ENCODE data around the gene TAF15. TPM values are rescaled to one million over a fixed set of nuclear protein-coding genes. Genes with fewer than 3 reads are reported as not detected.

The TAF15 gene
- total RNA-seq, 2 experiments from 2014 or later: 114 to 119 TPM

- ChIA-PET POLR2A (no interaction called here), CTCF (no interaction called here)
- H3K9me3 ChIP-seq (ENCODE audit: control insufficient read depth in 1 of 2, insufficient read depth in 1 of 2, low read length in 2 of 2): no peaks in the 10 kb centered on the region
- DNase-seq (no peak), ATAC-seq (ENCODE audit: poor library complexity) (no peak)
- no peak overlapping the region for H3K27ac ChIP-seq (ENCODE audit: low read depth in 1 of 2, low read length in 2 of 2)
- peaks cover 62% of the 10 kb centered on the region for H3K36me3 ChIP-seq (ENCODE audit: insufficient read depth, low read length)
- no peak overlapping the region for H3K4me3 ChIP-seq (ENCODE audit: low read length)
- H3K27me3 ChIP-seq (ENCODE audit: control insufficient read depth in 1 of 2, insufficient read depth in 2 of 2, low read length in 2 of 2): no peaks in the 10 kb centered on the region
- no peak for TF ChIP-seq CTCF (IDR thresholded peaks at IDR 0.05)
- intact Hi-C loops (cut with DNase I, micrococcal nuclease): loop anchor here in 1 of 2 experiments (5.0 to 10.0 kb wide), 3 partner anchors 95 to 648 kb away; partner anchors contain the start of gene LYZL6
- Mint-ChIP-seq H3K36me3 (ENCODE audit: low read depth) (peaks cover 81% of the 10 kb centered on the region), H3K27me3 (no peaks in the 10 kb centered on the region), H3K4me3 (no peak overlapping the region), H3K9me3 (no peaks in the 10 kb centered on the region), H3K4me1 (ENCODE audit: low read depth) (peaks cover 16% of the 10 kb centered on the region), H3K27ac (no peak overlapping the region)
- no peaks in the 10 kb centered on the region for H3K4me1 ChIP-seq (ENCODE audit: insufficient read depth, low read length)
Measured at GRCh38 chr17:35847006-35847405, 37.7 kb downstream of the TAF15 start.

GRCh38 chr17:35847633-35848373 is 38.5 kb downstream of the TAF15 start:
- peaks cover 16% of the 10 kb centered on the region for H3K4me1 Mint-ChIP-seq (ENCODE audit: low read depth)
- H3K4me3 Mint-ChIP-seq: no peak overlapping the region
- ChIA-PET CTCF (interaction anchor here (1.1 to 1.4 kb wide), 2 partner anchors 23 to 83 kb away, joined by 3 to 4 read pairs; no protein-coding TSS in a partner anchor), POLR2A (interaction anchor here (1.3 kb wide), 1 partner anchor 84 kb away, joined by 3 read pairs; no protein-coding TSS in a partner anchor)
- Histone ChIP-seq H3K27ac (ENCODE audit: low read depth in 1 of 2, low read length in 2 of 2) (no peak overlapping the region), H3K9me3 (ENCODE audit: control insufficient read depth in 1 of 2, insufficient read depth in 1 of 2, low read length in 2 of 2) (no peaks in the 10 kb centered on the region), H3K4me3 (ENCODE audit: low read length) (no peak overlapping the region), H3K27me3 (ENCODE audit: control insufficient read depth in 1 of 2, insufficient read depth in 2 of 2, low read length in 2 of 2) (no peaks in the 10 kb centered on the region), H3K36me3 (ENCODE audit: insufficient read depth, low read length) (peaks cover 58% of the 10 kb centered on the region), H3K4me1 (ENCODE audit: insufficient read depth, low read length) (no peaks in the 10 kb centered on the region)
- intact Hi-C loops (cut with DNase I, micrococcal nuclease): loop anchor here in 1 of 2 experiments (5.0 to 10.0 kb wide), 3 partner anchors 94 to 647 kb away; partner anchors contain the start of gene LYZL6
- ATAC-seq (ENCODE audit: poor library complexity) (no peak), DNase-seq (no peak)
- H3K36me3 Mint-ChIP-seq (ENCODE audit: low read depth): peaks cover 75% of the 10 kb centered on the region
- peak overlapping the region; percentile 28 for H3K27ac Mint-ChIP-seq
- no peaks in the 10 kb centered on the region for H3K27me3 Mint-ChIP-seq
- TF ChIP-seq CTCF (IDR thresholded peaks at IDR 0.05): no peak
- no peaks in the 10 kb centered on the region for H3K9me3 Mint-ChIP-seq

GRCh38 chr17:35849469-35850348 is 40.4 kb downstream of the TAF15 start:
- Mint-ChIP-seq H3K4me3 (no peak overlapping the region), H3K27ac (peak overlapping the region; percentile 9), H3K9me3 (no peaks in the 10 kb centered on the region), H3K36me3 (ENCODE audit: low read depth) (peaks cover 61% of the 10 kb centered on the region), H3K27me3 (no peaks in the 10 kb centered on the region), H3K4me1 (ENCODE audit: low read depth) (peaks cover 16% of the 10 kb centered on the region)
- peaks cover 42% of the 10 kb centered on the region for H3K36me3 ChIP-seq (ENCODE audit: insufficient read depth, low read length)
- DNase-seq (peak in 13 of 14 experiments; percentile 14 to 80 (median 35)), ATAC-seq (ENCODE audit: poor library complexity) (peak; percentile 51)
- intact Hi-C loops (cut with DNase I, micrococcal nuclease): loop anchor here in 1 of 2 experiments (5.0 to 10.0 kb wide), 4 partner anchors 93 to 645 kb away; partner anchors contain the start of gene LYZL6
- no peaks in the 10 kb centered on the region for H3K4me1 ChIP-seq (ENCODE audit: insufficient read depth, low read length)
- ChIA-PET POLR2A (interaction anchor here (0.7 to 1.1 kb wide), 3 partner anchors 11 to 57 kb away, joined by 3 to 4 read pairs (median 3); no protein-coding TSS in a partner anchor), CTCF (interaction anchor here (0.9 to 1.1 kb wide), 2 partner anchors 85 to 86 kb away, joined by 3 to 4 read pairs; no protein-coding TSS in a partner anchor)
- H3K27me3 ChIP-seq (ENCODE audit: control insufficient read depth in 1 of 2, insufficient read depth in 2 of 2, low read length in 2 of 2): no peaks in the 10 kb centered on the region
- peak; percentile 83 for TF ChIP-seq CTCF (IDR thresholded peaks at IDR 0.05)
- H3K4me3 ChIP-seq (ENCODE audit: low read length): no peak overlapping the region
- H3K9me3 ChIP-seq (ENCODE audit: control insufficient read depth in 1 of 2, insufficient read depth in 1 of 2, low read length in 2 of 2): no peaks in the 10 kb centered on the region
- H3K27ac ChIP-seq (ENCODE audit: low read depth in 1 of 2, low read length in 2 of 2): no peak overlapping the region
